IMR-90 (cell line): ENCODE data around the gene SH2D6. TPM values are rescaled to one million over a fixed set of nuclear protein-coding genes. Genes with fewer than 3 reads are reported as not detected.

Experiments
- ATAC-seq: fragments of 200-7000 bp; cut with Tn5 transposase; 2 replicates; pipeline ENCODE4 v1.9.1; 2020; ENCODE audit warnings: low read depth, mild to moderate bottlenecking, moderate library complexity
- BruUV-seq: library from RNA; stranded (reverse); fragments of 400-500 nt; replicated peaks from 2 replicates; lab custom pipeline; 2021; lab: Mats Ljungman, UMichigan
- CTCF ChIA-PET: fragments of 300-600 bp; formaldehyde crosslinking; extraction: SDS; loops from one replicate; lab custom pipeline; 2021; ENCODE audit warnings: antibody characterized with exemption; lab: Yijun Ruan, JAX
- POLR2A ChIA-PET: fragments of 300-600 bp; sonication (Branson Sonifier 250); formaldehyde crosslinking; loops from one replicate; lab custom pipeline; 2022; ENCODE audit warnings: antibody characterized with exemption; ENCODE audit not compliant: unreplicated experiment; lab: Charles Lee
- DNase-seq: peaks from one replicate; pipeline ENCODE4 v3.0.0; 2013
- H2AFZ ChIP-seq: replicated peaks from 2 replicates; pipeline ENCODE3; 2013; ENCODE audit warnings: low read length, mild to moderate bottlenecking; ENCODE audit not compliant: poor library complexity
- H2AK5ac ChIP-seq: 2 replicates; pipeline ENCODE4 v1.6.1; 2013; ENCODE audit warnings: low read depth, low read length, inconsistent platforms
- H2AK9ac ChIP-seq: replicated peaks from 2 replicates; pipeline ENCODE3; 2013; ENCODE audit warnings: mild to moderate bottlenecking, low read depth, low read length, moderate library complexity; ENCODE audit not compliant: poor library complexity
- H2BK120ac ChIP-seq: 2 replicates; pipeline ENCODE4 v1.6.1; 2013; ENCODE audit warnings: low read depth, low read length, inconsistent platforms
- H2BK15ac ChIP-seq: 3 replicates; pipeline ENCODE4 v1.6.1; 2013; ENCODE audit warnings: low read depth, low read length, inconsistent platforms
- H2BK20ac ChIP-seq: 2 replicates; pipeline ENCODE4 v1.6.1; 2013; ENCODE audit warnings: low read depth, mild to moderate bottlenecking, inconsistent platforms, low read length, moderate library complexity
- H2BK5ac ChIP-seq: 2 replicates; pipeline ENCODE4 v1.6.1; 2013; ENCODE audit warnings: mild to moderate bottlenecking, low read depth, low read length, inconsistent platforms; ENCODE audit not compliant: poor library complexity, severe bottlenecking
- H3K14ac ChIP-seq: replicated peaks from 2 replicates; pipeline ENCODE4 v1.6.1; 2013; ENCODE audit warnings: low read depth, low read length, inconsistent platforms
- H3K18ac ChIP-seq: 2 replicates; pipeline ENCODE4 v1.6.1; 2013; ENCODE audit warnings: low read depth, low read length, control low read depth
- H3K23ac ChIP-seq: 2 replicates; pipeline ENCODE4 v1.6.1; 2013; ENCODE audit warnings: low read depth, low read length, inconsistent platforms
- H3K27ac ChIP-seq: 2 replicates; pipeline ENCODE4 v1.5.1; 2013; ENCODE audit warnings: mild to moderate bottlenecking, control low read depth, low read length; ENCODE audit not compliant: insufficient read depth
- H3K27me3 ChIP-seq: 2 replicates; pipeline ENCODE4 v1.6.1; 2013; ENCODE audit warnings: low read length; ENCODE audit not compliant: control insufficient read depth, insufficient read depth
- H3K36me3 ChIP-seq: 2 replicates; pipeline ENCODE4 v1.6.1; 2013; ENCODE audit warnings: low read length, mixed read lengths; ENCODE audit not compliant: control insufficient read depth, insufficient read depth
- H3K4ac ChIP-seq: 2 replicates; pipeline ENCODE4 v1.6.1; 2013; ENCODE audit warnings: low read depth, low read length, inconsistent platforms
- H3K4me1 ChIP-seq: 2 replicates; pipeline ENCODE4 v1.6.1; 2013; ENCODE audit warnings: low read length, mixed read lengths; ENCODE audit not compliant: control insufficient read depth, insufficient read depth
- H3K4me2 ChIP-seq: 2 replicates; pipeline ENCODE4 v1.6.1; 2013; ENCODE audit warnings: low read depth, mild to moderate bottlenecking, control low read depth, low read length, moderate library complexity
- H3K4me3 ChIP-seq: 2 replicates; pipeline ENCODE4 v1.5.1; 2013; ENCODE audit warnings: low read depth, mild to moderate bottlenecking, control low read depth, low read length, moderate library complexity; ENCODE audit not compliant: insufficient read depth
- H3K56ac ChIP-seq: 2 replicates; pipeline ENCODE4 v1.6.1; 2013; ENCODE audit warnings: low read length, inconsistent platforms; ENCODE audit not compliant: insufficient read depth; ENCODE audit errors: extremely low read depth
- H3K79me1 ChIP-seq, 2 experiments: 2 replicates each; pipeline ENCODE4 v1.6.1; 2013; ENCODE audit warnings: low read length in 2 of 2, inconsistent platforms in 1 of 2, low read depth in 1 of 2
- H3K9ac ChIP-seq: 2 replicates; pipeline ENCODE4 v1.6.1; 2013; ENCODE audit warnings: low read depth, low read length, control low read depth
- H3K9me1 ChIP-seq: 2 replicates; pipeline ENCODE4 v1.6.1; 2013; ENCODE audit warnings: low read length, inconsistent platforms; ENCODE audit not compliant: insufficient read depth
- H3K9me3 ChIP-seq: 2 replicates; pipeline ENCODE4 v1.6.1; 2013; ENCODE audit warnings: low read length; ENCODE audit not compliant: control insufficient read depth, insufficient read depth
- H4K20me1 ChIP-seq: 2 replicates; pipeline ENCODE4 v1.6.1; 2013; ENCODE audit warnings: low read length, inconsistent platforms; ENCODE audit not compliant: insufficient read depth
- H4K5ac ChIP-seq: 2 replicates; pipeline ENCODE4 v1.6.1; 2013; ENCODE audit warnings: mild to moderate bottlenecking, low read depth, low read length, control low read depth
- H4K8ac ChIP-seq, 2 experiments: 2 replicates each; pipeline ENCODE4 v1.6.1; 2013; ENCODE audit warnings: low read depth in 2 of 2, low read length in 2 of 2, control low read depth in 1 of 2, inconsistent platforms in 1 of 2
- H4K91ac ChIP-seq: 2 replicates; pipeline ENCODE4 v1.6.1; 2013; ENCODE audit warnings: low read depth, low read length, inconsistent platforms; ENCODE audit not compliant: insufficient read depth
- ELK1 ChIP-seq: fragments of 150-350 bp; IDR thresholded peaks from 2 replicates; pipeline ENCODE4 v1.6.1; 2016; ENCODE audit warnings: low read depth, mild to moderate bottlenecking, low read length, moderate library complexity, borderline replicate concordance
- MXI1 ChIP-seq: IDR thresholded peaks from 2 replicates; pipeline ENCODE4 v1.6.1; 2012; ENCODE audit warnings: low read depth, mild to moderate bottlenecking, low read length, moderate library complexity, borderline replicate concordance
- WGBS, 2 experiments: methylation state at CpG; one replicate each; pipeline versions ENCODE4 v1.1.5 to v1.1.7; 2013; ENCODE audit warnings: missing lambda C conversion rate in 2 of 2; ENCODE audit not compliant: insufficient read length in 1 of 2; ENCODE audit errors: extremely low coverage in 2 of 2; 5-methylcytosine and 5-hydroxymethylcytosine counted together
- dilution Hi-C: fragments of 300-500 bp; cut with HindIII; formaldehyde crosslinking; loops from one replicate; pipeline ENCODE4 v1.14.3; 2018; ENCODE audit warnings: low sequenced_read_pairs; ENCODE audit not compliant: unreplicated experiment
- in situ Hi-C: fragments of 300-500 bp; cut with MboI; formaldehyde crosslinking; loops from 3 replicates; pipeline ENCODE4 v1.14.3; 2019; ENCODE audit warnings: low sequenced_read_pairs, inconsistent platforms, mixed read lengths
- intact Hi-C: fragments of 100-400 bp; cut with micrococcal nuclease; formaldehyde crosslinking; loops from 2 replicates; pipeline ENCODE4 v1.10.0; 2022
- polyA plus RNA-seq, 3 experiments: library from polyadenylated mRNA; depleted of rRNA; stranded (reverse); fragments of >200 nt; gene quantifications; 2 replicates each; pipeline ENCODE4 v1.2.3, GENCODE V29; 2012; ENCODE audit warnings: low replicate concordance in 1 of 3
- total RNA-seq: library from RNA; depleted of rRNA; stranded (reverse); fragments of >200 nt; gene quantifications from 2 replicates; pipeline ENCODE4 v1.2.3, GENCODE V29; 2012

SH2D6 gene
- total and polyA plus RNA-seq, 2 of the 4 experiments (the other 2 are of a cell fraction), result 0.32 to 0.36 TPM

GRCh38 chr2:85411405-85411748, 7.1 kb upstream of the SH2D6 start:
- Histone ChIP-seq H3K4me3 (no peak overlapping the region), H3K14ac (no peak overlapping the region), H3K23ac (no peak overlapping the region), H3K27ac (no peak overlapping the region), H4K20me1 (no peaks in the 10 kb centered on the region), H4K5ac (no peak overlapping the region), H3K4me1 (peaks cover 6% of the 10 kb centered on the region), H2AK9ac (peak overlapping the region; percentile 44), H2BK120ac (no peak overlapping the region), H3K4ac (peak overlapping the region; percentile 56), H3K56ac (no peak overlapping the region), H3K27me3 (no peaks in the 10 kb centered on the region), H3K4me2 (no peak overlapping the region), H4K91ac (no peak overlapping the region), H3K79me1 (peaks cover 10 to 48% of the 10 kb centered on the region in 2 experiments), H3K9me1 (peaks cover 8% of the 10 kb centered on the region), H2BK15ac (no peak overlapping the region), H3K36me3 (no peaks in the 10 kb centered on the region), H3K18ac (no peak overlapping the region), H2BK5ac (no peak overlapping the region), H2AK5ac (no peak overlapping the region), H4K8ac (no peak overlapping the region), H2AFZ (no peak overlapping the region), H3K9ac (no peak overlapping the region), H3K9me3 (no peaks in the 10 kb centered on the region), H2BK20ac (no peak overlapping the region)
- ChIA-PET POLR2A (no interaction called here), CTCF (no interaction called here)
- WGBS, 2 experiments, result no CpG with 5 or more reads among the region's 5 CpGs
- TF ChIP-seq ELK1 (no peak), MXI1 (no peak)
- no peak for DNase-seq
- intact Hi-C loops, result no loop called here
- dilution Hi-C loops, result no loop called here
- BruUV-seq, result no TSS peak
- in situ Hi-C loops, result no loop called here
- ATAC-seq, result no peak
